Fibroblast of skin of scalp (primary cell): ENCODE data around the gene TYW1.
"Not testable (repeated sequence)": the region's sequence is repeated elsewhere in the genome, so short reads cannot be mapped to it uniquely, and the experiment has no call there.

Experiments
- DNase-seq: peaks from one replicate; pipeline ENCODE4 v3.0.0-alpha.2; 2013

Gene TYW1

GRCh38 chr7:67046819-67047218, 50.2 kb downstream of the TYW1 start:
- DNase-seq, result not testable (repeated sequence)

GRCh38 chr7:67049908-67050307, 53.3 kb downstream of the TYW1 start:
- not testable (repeated sequence) for DNase-seq

DNA sequence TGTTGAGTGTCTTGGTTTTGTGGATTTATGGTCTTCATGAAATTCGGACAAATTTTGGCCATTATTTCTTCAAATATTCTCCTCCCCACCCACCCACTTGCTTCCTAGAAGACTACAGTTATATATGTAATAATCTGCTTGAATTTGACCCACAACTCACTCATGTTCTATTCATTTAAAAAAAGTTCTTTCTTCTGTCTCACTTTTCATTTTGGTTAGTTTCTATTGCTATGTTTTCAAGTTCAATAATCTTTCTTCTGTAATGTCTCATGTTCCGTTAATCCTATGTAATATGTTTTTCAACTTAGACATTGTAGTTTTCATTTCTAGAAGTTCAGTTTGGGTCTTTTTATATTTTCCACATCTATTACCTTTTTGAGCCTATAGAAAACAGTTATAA, 55.5 kb downstream of the TYW1 start:
- DNase-seq, result not testable (repeated sequence)

DNA sequence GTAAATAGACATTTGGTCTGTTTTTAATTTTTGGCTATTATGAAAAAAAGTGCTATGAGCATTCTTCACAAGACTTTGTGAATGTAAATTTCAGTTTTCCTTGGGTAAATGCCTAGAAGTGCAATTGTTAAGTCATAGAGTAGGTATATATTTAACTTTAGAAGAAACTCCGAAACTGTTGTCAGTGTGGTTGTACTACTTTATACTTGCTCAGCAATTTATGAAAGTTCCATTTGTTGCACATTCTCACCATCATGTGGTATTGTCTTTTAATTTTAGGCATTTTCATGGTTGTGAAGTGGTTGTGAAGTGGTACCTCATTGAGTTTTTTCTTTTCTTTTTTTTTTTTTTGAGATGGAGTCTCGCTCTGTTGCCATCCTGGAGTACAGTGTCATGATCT, 60.0 kb downstream of the TYW1 start:
- no peak for DNase-seq

- not testable (repeated sequence) for DNase-seq
These were observed 64.7 kb downstream of the TYW1 start for GRCh38 chr7:67061321-67061720.

DNA sequence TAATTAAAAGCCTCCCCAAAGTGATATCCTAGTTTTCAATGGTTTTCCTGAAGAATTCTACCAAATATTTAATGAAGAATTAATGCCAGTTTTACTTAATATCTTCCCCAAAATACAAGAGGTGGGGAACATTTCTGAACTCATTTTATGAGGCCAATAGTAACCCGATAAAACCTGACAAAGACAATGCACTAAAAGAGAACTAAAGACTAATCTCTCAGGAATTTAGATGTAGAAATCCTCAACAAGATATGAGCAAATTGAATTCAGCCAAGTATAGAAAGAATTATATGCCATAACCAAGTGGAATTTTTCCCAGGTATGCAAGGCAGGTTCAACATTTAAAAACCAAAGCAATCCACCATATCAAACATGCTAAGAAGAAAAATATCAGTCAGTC, 66.2 kb downstream of the TYW1 start:
- not testable (repeated sequence) for DNase-seq

- DNase-seq, result peak; percentile 55
These were observed 70.5 kb downstream of the TYW1 start for GRCh38 chr7:67066950-67067622.

DNA sequence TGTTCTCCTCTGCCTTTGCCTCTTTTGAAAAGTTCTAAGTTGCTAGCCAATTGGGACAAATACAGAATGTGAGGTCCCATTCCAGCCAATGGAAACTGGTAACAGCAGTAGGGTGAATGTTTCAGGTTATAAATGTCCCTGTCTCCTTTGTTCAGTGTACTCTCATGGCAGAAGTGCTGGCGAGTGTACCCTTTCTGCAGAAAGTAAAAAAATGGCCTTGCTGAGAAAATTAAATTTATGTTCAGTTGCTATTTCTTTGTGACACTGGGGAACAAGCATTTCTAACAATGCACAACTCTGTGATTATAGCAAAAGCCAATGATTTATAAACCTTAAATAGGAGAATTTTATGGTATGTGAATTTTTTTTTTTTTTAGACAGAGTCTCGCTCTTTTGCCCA, 79.5 kb downstream of the TYW1 start:
- DNase-seq, result not testable (repeated sequence)

- DNase-seq, result not testable (repeated sequence)
These were observed 86.2 kb downstream of the TYW1 start for GRCh38 chr7:67082880-67083279.

- not testable (repeated sequence) for DNase-seq
These were observed 92.6 kb downstream of the TYW1 start for GRCh38 chr7:67089261-67089660.

DNA sequence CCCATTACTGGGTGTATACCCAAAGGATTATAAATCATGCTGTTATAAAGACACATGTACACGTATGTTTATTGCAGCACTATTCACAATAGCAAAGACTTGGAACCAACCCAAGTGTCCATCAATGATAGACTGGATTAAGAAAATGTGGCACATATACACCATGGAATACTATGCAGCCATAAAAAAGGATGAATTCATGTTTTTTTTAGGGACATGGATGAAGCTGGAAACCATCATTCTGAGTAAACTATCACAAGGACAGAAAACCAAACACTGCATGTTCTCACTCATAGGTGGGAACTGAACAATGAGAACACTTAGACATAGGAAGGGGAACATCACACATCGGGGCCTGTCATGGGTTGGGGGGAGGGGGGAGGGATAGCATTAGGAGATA, 94.4 kb downstream of the TYW1 start:
- DNase-seq, result not testable (repeated sequence)

- not testable (repeated sequence) for DNase-seq
These were observed 101.4 kb downstream of the TYW1 start for GRCh38 chr7:67098031-67098430.

DNA sequence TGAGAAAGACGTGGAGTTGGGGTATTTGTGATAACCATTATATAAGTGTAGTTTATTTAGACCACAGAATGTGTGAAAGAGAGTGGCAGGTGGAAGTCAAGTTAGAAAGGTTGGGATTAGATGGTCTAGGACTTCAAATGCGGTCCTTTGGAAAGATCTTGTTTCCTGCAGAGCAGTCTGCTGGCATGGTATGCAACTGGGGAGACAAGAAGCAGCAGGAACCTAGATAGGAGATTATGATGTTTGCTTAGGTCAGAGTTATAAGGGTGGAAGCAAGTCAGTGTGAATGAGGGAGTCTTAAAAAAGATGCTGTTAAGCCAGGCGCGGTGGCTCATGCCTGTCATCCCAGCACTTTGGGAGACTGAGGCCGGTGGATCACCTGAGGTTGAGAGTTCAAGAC, 102.8 kb downstream of the TYW1 start:
- DNase-seq, result not testable (repeated sequence)

- not testable (repeated sequence) for DNase-seq
These were observed 103.4 kb downstream of the TYW1 start for GRCh38 chr7:67100038-67100437.

DNA sequence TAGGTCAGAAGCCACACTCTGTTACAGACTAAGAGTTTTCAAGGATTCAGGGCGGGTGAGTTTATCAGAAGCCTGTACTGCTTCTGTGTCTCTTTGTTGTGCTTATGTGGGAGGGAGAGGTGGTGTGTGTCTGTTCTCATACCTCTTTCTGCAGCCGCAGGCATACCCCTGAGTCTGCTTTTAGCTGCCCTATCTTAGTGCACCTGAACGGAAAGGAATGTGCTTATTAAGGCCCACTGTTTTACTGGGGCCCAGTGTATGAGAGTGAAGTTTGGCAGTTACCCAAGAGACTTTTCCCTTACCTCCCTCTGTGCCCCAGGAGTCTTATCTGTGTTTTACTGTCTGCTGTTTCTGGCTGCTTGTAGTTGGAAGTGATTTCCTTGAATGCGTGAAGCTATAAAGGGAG, 104.3 kb downstream of the TYW1 start:
- no peak for DNase-seq

DNA sequence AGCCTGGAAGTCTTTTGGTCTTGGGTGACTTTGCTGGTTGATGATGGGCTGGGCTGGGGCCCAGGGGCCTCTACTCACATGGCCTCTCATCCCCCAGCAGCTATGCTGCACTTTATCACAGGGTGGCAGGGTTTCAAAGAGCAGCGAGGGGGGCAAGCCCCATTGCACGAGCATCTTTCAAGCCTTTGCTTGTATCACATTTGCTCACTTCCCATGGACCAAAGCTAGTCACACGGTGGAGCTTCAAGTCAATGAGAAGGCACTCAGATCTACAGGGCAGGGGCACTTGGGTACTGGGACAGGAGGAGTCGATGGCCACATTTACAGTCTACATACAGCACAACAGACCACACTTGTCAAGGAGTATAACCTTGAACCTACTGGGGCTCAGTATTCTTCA, 108.3 kb downstream of the TYW1 start:
- DNase-seq, result not testable (repeated sequence)

DNA sequence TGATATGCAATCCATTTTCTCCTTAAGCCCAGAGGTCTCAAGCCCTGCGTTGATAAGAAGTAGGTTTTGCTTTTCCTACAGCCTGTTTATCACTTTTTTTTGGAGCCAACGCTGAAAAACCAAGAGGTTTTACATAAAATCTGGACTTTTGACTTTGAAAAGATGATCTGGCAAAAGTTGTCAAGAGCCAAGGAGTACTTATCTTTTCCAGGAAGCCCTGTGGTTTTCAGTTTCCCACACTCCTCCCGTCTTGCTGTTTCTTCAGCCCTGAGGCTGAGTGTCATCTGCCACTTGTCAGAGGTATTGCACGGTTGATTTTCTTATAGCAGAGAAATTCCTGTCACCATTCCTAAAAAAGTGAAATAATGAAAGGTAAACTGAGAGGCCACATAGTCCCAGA, 108.7 kb downstream of the TYW1 start:
- no peak for DNase-seq

DNA sequence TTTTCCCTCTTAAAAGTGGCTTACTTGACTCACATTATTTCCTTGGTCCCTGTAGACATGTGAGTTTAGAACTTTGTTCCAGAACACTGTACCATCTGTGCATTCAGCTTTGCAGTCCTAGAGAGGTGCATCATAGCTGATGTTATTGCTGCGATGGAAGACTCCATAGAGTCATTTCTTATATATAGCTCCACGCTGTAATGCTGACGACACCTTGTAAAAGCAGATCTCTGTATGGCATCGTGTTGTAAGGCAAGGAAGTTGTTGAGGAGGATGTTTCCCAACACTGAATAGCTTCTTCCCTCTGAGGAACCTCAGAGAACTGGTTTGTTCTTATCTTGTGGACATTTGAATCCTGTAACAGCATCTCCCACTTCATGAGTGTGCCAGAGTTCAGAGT, 109.6 kb downstream of the TYW1 start:
- DNase-seq, result not testable (repeated sequence)

GRCh38 chr7:67111342-67111741, 114.7 kb downstream of the TYW1 start:
- not testable (repeated sequence) for DNase-seq

DNA sequence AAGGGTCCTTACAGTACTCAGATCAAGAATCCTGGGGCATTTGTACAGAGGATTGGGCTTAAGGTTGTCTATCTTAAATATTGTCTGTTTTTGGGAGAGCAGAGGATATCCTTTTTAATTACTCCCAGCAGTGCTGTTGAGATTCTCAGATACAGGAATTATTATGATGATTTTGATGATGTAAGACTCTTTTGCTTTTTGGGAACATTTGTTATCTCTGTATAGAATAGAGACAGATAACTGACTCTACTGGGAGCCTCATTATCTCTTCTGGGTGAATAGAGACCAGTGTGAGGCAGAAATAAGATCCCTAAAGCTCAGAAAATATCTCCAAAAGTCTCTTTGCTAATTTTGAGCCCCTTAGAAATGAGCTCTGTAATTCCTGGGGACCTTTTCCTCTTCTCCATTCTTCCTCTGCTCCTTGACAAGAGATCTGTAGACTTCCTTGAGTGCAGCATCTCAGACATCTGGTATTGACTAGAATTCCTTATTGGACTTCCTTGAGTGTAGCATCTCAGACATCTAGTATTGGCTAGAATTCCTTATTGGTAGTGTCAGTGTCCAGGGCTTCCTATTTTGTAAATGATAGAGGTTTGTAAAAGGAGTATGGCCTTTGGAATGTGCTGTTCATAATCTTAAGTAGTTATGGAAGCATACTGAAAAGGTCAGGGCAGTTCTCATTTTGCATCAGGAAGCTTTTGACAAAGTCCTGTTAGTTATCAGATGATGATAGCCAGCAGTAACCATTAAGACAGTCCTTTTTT, 118.0 kb downstream of the TYW1 start:
- DNase-seq, result peak; percentile 26

DNA sequence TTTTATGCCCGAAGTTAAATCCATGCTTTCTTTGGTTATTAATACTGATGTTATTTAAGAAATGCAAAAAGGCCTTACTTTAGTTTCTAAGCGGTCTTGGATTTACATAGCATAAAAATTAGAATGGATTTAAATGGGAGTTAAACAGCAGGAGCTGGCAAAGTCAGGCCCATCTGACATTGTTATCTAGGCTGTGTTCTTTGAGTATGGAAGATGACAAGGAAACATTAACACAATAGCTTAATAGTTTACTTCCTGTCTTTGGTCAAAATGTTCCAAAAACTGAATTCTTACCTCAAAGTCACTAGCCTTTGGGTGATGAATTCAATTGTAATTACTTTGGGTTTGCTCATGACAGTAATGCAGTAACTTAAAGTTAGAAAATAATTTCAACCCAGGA, 123.9 kb downstream of the TYW1 start:
- not testable (repeated sequence) for DNase-seq

DNA sequence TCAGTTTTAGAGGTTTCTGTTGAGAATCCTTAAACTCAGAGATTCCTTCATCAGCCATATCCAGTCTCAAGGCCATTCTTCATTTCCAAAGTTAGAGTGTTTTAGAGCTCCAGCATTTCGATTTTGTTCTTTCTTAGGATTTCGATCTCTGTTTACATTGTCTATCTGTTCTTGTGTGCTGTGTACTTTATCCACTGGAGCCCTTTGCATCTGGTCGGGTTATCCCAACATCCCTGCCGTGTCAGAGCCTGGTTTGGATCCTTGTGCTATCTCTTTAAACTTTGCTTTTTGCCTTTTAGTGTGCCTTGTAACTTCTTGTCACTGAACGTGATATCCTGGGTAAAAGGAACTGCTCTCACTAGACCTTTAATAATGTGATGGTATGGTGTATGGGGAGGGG, 131.6 kb downstream of the TYW1 start:
- DNase-seq, result not testable (repeated sequence)

DNA sequence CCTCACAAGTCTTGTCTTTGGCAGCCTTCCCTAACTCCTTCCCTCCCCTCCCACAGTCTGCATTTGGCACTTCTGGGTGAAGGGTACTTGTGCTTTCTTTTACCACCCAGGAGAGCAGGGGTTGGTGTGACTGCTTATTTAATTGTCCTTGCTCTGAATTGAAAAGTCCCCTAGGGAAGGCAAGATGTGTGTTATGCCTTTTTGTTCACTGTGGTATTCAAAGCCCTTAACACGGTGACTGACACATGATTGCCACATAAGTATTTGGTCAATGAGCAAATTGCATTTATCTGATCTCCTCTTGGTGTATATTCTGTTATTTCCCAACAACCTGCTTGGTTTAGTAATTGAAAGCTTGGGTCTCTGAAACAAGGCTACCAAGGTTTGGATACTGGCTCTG, 134.1 kb downstream of the TYW1 start:
- not testable (repeated sequence) for DNase-seq

GRCh38 chr7:67134912-67135311, 138.3 kb downstream of the TYW1 start:
- DNase-seq, result not testable (repeated sequence)
